Measurements from ENCODE around the gene BAIAP3.
"Not testable (repeated sequence)": the region's sequence is repeated elsewhere in the genome, so short reads cannot be mapped to it uniquely, and the experiment has no call there.

Gene BAIAP3

GRCh38 chr16:1333149-1333812 lies at the start of gene BAIAP3:
Gene BAIAP3 (plus strand): TSS chr16:1333645. CDS start chr16:1338550, 4,905 bp downstream.
- DNase-seq: no peak

GRCh38 chr16:1283996-1284616 lies 49.3 kb upstream of the BAIAP3 start:
- DNase-seq: no peak

- DNase-seq: no peak
Measured at GRCh38 chr16:1285669-1286512, 47.6 kb upstream of the BAIAP3 start.

GRCh38 chr16:1286513-1287094 lies 46.8 kb upstream of the BAIAP3 start:
- DNase-seq: no peak

GRCh38 chr16:1287982-1288670 lies 45.3 kb upstream of the BAIAP3 start:
- DNase-seq: no peak

- DNase-seq: no peak
Measured at GRCh38 chr16:1288813-1289476, 44.5 kb upstream of the BAIAP3 start.

GRCh38 chr16:1289477-1289866 lies 44.0 kb upstream of the BAIAP3 start:
- DNase-seq: no peak

- DNase-seq: no peak
Measured at GRCh38 chr16:1290063-1290501, 43.4 kb upstream of the BAIAP3 start.

GRCh38 chr16:1290860-1291575 lies 42.4 kb upstream of the BAIAP3 start:
- DNase-seq: no peak

- no peak for DNase-seq
Measured at GRCh38 chr16:1291576-1291974, 41.9 kb upstream of the BAIAP3 start.

GRCh38 chr16:1292208-1292607 lies 41.2 kb upstream of the BAIAP3 start:
- not testable (repeated sequence) for DNase-seq

GRCh38 chr16:1292808-1293207 lies 40.6 kb upstream of the BAIAP3 start:
- not testable (repeated sequence) for DNase-seq

- no peak for DNase-seq
Measured at GRCh38 chr16:1293921-1294656, 39.4 kb upstream of the BAIAP3 start.

- DNase-seq: no peak
Measured at GRCh38 chr16:1295465-1295864, 38.0 kb upstream of the BAIAP3 start.

- DNase-seq: not testable (repeated sequence)
Measured at GRCh38 chr16:1296688-1297017, 36.8 kb upstream of the BAIAP3 start.

- peak; percentile 22 for DNase-seq
Measured at GRCh38 chr16:1297018-1297696, 36.3 kb upstream of the BAIAP3 start.

GRCh38 chr16:1298406-1298805 lies 35.0 kb upstream of the BAIAP3 start:
- DNase-seq: no peak

GRCh38 chr16:1299012-1299867 lies 34.2 kb upstream of the BAIAP3 start:
- no peak for DNase-seq

GRCh38 chr16:1299868-1300203 lies 33.6 kb upstream of the BAIAP3 start:
- no peak for DNase-seq
